ENCODE data around the gene PEAK3. TPM values are rescaled to one million over a fixed set of nuclear protein-coding genes. Genes with fewer than 3 reads are reported as not detected.

Gene PEAK3
- total RNA-seq, result under 0.01 TPM in 1 of 2 replicates, not detected in the other

DNA sequence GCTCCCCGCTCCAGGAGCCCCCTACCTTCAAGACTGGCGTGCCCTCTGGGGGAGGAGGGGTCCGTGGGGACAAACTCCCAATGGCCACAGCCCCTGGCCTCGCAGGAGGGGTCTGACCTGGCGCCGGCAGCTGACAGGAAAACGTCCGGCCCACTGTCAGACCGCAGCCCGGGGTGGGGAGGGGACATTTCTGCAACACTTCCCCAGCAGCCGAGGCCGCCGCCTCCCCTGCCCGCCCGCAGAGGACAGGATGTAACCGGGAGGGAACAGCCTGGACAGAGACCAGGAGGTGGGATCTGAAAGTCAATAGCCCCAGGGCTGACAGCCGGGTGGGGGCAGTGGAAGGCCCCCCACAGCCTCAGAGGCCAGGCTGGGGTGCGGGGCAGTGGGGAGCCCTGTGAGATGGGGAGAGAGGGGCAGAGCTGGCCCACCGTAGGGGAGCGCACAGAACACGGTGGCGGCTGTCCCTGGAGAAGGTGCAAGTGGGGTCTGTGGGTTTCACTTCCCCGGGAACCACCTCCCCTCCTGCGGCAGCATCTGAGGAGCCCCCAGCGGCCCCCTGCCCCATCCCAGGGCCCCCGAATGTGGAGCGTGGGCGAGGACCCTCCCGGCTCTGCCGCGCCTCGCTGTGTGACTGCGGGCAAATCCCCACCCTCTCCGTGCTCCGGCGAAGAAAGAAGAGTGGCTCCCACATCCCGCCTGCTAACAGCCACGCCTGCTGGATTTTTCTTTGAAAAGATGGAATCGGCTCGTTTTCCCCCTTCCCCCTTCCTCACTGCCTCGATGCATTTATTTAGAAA is at the start of gene PEAK3:
Gene PEAK3 (minus strand): TSS at position 114 of the 800 bp plus-strand sequence. CDS start 1,244 bp downstream, outside the sequence.
- H3K4me3 ChIP-seq (ENCODE audit: low read depth, low read length), result peak within 1 kb of the TSS; percentile 44

GRCh38 chr19:2330632-2331284 is 48.8 kb upstream of the PEAK3 start:
- H3K4me3 ChIP-seq (ENCODE audit: low read depth, low read length), result no peak overlapping the region
- no peak for DNase-seq (ENCODE audit: low read depth)
- TF ChIP-seq, protein P1, sequence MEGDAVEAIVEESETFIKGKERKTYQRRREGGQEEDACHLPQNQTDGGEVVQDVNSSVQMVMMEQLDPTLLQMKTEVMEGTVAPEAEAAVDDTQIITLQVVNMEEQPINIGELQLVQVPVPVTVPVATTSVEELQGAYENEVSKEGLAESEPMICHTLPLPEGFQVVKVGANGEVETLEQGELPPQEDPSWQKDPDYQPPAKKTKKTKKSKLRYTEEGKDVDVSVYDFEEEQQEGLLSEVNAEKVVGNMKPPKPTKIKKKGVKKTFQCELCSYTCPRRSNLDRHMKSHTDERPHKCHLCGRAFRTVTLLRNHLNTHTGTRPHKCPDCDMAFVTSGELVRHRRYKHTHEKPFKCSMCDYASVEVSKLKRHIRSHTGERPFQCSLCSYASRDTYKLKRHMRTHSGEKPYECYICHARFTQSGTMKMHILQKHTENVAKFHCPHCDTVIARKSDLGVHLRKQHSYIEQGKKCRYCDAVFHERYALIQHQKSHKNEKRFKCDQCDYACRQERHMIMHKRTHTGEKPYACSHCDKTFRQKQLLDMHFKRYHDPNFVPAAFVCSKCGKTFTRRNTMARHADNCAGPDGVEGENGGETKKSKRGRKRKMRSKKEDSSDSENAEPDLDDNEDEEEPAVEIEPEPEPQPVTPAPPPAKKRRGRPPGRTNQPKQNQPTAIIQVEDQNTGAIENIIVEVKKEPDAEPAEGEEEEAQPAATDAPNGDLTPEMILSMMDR (IDR thresholded peaks at IDR 0.05; ENCODE audit: insufficient read depth, low read depth, low read length), result no peak

More for the DNA sequence above, at the start of gene PEAK3:
- TF ChIP-seq, protein P1 (IDR thresholded peaks at IDR 0.05; ENCODE audit: insufficient read depth, low read depth, low read length), result no peak
- DNase-seq (ENCODE audit: low read depth), result peak; percentile 67

GRCh38 chr19:2330255-2330631 is 48.3 kb upstream of the PEAK3 start:
- no peak for DNase-seq (ENCODE audit: low read depth)
- no peak overlapping the region for H3K4me3 ChIP-seq (ENCODE audit: low read depth, low read length)
- TF ChIP-seq, protein P1 (IDR thresholded peaks at IDR 0.05; ENCODE audit: insufficient read depth, low read depth, low read length), result no peak

DNA sequence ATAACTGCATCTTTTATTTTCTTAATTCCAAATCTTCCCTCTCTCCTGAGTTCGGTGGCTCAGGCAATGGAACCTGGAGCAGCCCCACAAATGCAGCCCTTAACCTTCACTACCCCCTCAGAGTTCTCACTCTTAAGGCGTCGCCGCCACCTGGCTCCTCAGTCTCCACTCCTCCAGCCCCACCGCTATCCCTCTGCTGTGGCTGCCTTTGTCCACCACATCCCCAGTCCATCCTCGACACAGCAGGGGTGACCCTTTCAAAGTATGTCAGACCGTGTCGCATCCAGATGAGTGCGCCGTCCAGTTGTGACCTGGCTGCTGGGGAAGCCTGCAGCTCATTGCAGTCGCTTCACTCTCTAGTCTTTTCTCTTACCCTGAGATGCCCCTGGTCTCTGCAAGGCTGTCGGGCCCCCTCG is 47.5 kb upstream of the PEAK3 start:
- TF ChIP-seq, protein P1 (IDR thresholded peaks at IDR 0.05; ENCODE audit: insufficient read depth, low read depth, low read length), result no peak
- peak overlapping the region; percentile 93 for H3K4me3 ChIP-seq (ENCODE audit: low read depth, low read length)
- no peak for DNase-seq (ENCODE audit: low read depth)

- TF ChIP-seq, protein P1 (IDR thresholded peaks at IDR 0.05; ENCODE audit: insufficient read depth, low read depth, low read length), result no peak
- peak overlapping the region; percentile 93 for H3K4me3 ChIP-seq (ENCODE audit: low read depth, low read length)
- no peak for DNase-seq (ENCODE audit: low read depth)
Observed at GRCh38 chr19:2329149-2329478, 47.1 kb upstream of the PEAK3 start.

DNA sequence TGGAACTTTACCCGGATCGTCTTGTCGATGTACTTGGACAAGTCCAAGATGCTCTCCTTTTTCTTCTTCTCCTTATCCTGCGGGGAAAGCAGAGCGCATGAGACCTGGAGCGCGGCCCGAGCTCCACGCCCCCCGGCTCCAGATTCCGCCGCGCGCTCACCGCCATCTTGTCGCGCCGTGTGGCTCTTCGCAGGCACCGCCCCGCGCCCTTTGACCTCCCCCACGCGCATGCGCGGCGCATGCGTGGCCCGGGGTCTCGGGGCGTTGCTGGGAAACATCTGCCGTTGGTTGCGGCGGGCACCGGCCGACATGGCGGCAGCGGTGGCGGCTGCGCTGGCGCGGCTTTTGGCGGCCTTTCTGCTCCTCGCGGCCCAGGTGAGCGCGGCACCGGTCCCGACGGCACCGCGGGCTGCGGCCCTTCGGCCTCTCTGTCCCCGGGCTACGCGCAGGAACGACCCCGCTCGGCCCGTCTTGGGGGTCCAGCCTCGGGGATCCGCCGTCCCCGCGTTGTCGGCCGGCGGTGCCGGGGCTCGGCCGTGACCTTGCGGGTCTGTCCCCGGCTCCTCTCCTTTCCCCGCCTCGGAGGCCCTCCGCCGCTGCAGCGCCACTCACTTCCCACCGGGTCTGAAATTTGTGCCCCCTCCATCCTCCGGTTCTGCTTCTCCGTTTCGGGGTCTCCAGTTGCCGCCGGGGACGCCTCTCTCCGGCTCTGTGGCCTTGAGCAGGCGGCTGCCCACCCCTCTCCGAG is 46.6 kb upstream of the PEAK3 start, which contains the start of the genes LSM7 and SPPL2B:
Gene LSM7 (minus strand): TSS at position 186 of the 748 bp plus-strand sequence. CDS start 20 bp downstream, at position 166.
Gene SPPL2B (plus strand): TSS at position 284 of the 748 bp plus-strand sequence. CDS start 26 bp downstream, at position 310.
- peak; percentile 88 for DNase-seq (ENCODE audit: low read depth)
- TF ChIP-seq, protein P1 (IDR thresholded peaks at IDR 0.05; ENCODE audit: insufficient read depth, low read depth, low read length), result no peak
- peak within 1 kb of the TSS; percentile 93 for H3K4me3 ChIP-seq (ENCODE audit: low read depth, low read length)
